ENCODE results near the gene LZTR1.

Gene LZTR1

DNA sequence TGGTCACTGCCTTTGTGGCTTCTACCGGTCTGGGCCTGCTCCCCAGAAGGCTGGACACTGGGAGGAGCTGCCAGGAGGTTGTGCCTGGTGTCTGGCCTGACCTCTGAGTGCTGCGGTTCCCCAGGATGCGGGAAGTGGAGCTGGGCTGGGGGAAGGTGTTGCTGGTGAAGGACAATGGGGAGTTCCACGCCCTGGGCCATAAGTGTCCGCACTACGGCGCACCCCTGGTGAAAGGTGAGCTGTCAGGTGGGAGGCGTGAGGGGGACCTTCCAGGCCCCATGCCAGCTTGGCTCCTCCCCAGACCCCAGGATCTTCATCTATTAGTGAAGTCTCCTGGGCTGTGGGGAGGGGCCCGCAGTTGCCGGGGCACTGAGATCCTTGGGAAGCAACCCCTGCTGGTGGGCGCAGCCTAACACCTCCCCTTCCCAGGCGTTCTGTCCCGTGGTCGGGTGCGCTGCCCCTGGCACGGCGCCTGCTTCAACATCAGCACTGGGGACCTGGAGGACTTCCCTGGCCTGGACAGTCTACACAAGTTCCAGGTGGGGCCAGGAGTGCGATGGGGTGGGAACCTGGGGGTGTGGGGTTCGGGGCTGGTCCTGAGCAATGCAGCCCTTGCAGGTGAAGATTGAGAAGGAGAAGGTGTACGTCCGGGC, 8.3 kb upstream of the LZTR1 start:
- DNase-seq (ENCODE audit: low spot score), result no peak
- in situ Hi-C loops (cut with MboI; ENCODE audit: low sequenced_read_pairs, unreplicated experiment), result no loop called here
- TF ChIP-seq, protein P1, sequence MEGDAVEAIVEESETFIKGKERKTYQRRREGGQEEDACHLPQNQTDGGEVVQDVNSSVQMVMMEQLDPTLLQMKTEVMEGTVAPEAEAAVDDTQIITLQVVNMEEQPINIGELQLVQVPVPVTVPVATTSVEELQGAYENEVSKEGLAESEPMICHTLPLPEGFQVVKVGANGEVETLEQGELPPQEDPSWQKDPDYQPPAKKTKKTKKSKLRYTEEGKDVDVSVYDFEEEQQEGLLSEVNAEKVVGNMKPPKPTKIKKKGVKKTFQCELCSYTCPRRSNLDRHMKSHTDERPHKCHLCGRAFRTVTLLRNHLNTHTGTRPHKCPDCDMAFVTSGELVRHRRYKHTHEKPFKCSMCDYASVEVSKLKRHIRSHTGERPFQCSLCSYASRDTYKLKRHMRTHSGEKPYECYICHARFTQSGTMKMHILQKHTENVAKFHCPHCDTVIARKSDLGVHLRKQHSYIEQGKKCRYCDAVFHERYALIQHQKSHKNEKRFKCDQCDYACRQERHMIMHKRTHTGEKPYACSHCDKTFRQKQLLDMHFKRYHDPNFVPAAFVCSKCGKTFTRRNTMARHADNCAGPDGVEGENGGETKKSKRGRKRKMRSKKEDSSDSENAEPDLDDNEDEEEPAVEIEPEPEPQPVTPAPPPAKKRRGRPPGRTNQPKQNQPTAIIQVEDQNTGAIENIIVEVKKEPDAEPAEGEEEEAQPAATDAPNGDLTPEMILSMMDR (IDR thresholded peaks at IDR 0.05; ENCODE audit: borderline replicate concordance, control extremely low read depth, extremely low read depth, insufficient read depth, missing control alignments), result no peak

DNA sequence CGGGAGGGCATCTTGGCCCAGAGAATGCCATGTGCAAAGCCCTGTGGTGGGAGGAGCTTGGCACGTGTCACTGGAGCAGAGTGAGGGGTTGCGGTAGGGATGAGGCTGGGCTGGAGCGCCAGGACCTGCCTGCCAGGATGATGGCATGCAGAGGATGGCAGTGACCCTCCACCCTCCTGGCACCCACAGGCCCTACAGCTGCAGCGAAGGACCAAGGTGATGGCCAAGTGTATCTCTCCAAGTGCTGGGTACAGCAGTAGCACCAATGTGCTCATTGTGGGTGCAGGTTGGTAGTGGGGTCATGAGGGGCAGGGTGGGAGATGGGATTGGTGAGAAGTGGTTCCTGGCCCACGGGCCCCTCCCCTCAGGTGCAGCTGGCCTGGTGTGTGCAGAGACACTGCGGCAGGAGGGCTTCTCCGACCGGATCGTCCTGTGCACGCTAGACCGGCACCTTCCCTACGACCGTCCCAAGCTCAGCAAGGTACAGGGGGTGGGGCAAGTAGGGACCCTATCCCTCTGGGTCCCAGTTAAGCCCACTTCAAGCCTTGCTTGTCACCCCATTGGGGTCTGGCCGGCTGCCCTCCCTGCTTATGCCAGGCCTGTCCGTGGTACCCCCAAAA, 7.7 kb upstream of the LZTR1 start:
- in situ Hi-C loops (cut with MboI; ENCODE audit: low sequenced_read_pairs, unreplicated experiment), result no loop called here
- no peak for DNase-seq (ENCODE audit: low spot score)
- TF ChIP-seq, protein P1 (IDR thresholded peaks at IDR 0.05; ENCODE audit: borderline replicate concordance, control extremely low read depth, extremely low read depth, insufficient read depth, missing control alignments), result no peak

DNA sequence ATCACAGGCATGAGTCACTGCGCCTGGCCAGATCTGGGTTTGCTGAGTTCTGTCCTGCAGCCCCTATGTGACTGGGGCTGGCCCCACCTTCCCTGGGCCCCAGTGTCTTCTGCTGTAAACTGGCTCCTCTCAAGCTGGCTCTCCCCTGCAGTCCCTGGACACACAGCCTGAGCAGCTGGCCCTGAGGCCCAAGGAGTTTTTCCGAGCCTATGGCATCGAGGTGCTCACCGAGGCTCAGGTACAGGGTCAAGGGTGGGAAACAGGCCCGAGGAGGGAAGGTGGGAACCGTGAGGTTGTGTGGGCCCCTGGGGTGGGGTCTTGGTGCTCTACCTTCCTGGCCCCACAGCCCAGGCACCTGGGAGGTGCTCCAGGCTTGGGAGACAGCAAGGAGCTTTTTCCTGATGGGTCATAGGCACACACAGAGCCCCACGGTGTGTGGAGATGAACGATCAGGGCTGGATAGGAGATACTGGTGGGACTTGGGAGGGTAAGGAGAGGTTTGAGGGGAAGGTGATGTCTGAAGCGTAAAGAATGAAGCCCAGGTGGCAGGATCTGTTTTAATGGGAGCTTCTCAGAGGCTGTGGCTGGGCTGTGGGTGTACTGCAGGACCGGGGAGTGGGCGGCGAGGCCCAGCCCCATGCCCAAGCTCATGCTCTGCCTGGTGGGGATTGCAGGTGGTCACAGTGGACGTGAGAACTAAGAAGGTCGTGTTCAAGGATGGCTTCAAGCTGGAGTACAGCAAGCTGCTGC, 6.4 kb upstream of the LZTR1 start:
- in situ Hi-C loops (cut with MboI; ENCODE audit: low sequenced_read_pairs, unreplicated experiment), result no loop called here
- DNase-seq (ENCODE audit: low spot score), result no peak
- TF ChIP-seq, protein P1 (IDR thresholded peaks at IDR 0.05; ENCODE audit: borderline replicate concordance, control extremely low read depth, extremely low read depth, insufficient read depth, missing control alignments), result no peak

DNA sequence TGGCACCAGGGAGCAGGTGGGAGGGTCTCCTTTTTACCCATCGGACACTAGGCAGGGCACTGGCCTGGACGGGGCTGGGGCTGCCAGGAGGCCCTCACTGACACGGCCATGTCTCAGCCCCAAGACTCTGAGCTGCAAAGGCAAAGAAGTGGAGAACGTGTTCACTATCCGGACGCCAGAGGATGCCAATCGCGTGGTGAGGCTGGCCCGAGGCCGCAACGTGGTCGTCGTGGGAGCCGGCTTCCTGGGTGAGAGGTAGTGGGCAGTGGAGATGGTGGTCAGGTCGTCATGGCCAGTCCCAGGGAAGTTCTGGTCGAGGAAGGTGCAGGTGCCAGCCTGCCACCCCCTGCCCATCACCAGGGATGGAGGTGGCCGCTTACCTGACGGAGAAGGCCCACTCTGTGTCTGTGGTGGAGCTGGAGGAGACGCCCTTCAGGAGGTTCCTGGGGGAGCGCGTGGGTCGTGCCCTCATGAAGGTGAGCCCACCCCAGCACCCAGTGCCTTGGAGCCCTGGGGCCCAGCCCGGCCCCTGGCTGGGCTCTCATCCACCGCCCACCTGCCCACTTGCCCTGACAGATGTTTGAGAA, 5.7 kb upstream of the LZTR1 start:
- in situ Hi-C loops (cut with MboI; ENCODE audit: low sequenced_read_pairs, unreplicated experiment), result no loop called here
- TF ChIP-seq, protein P1 (IDR thresholded peaks at IDR 0.05; ENCODE audit: borderline replicate concordance, control extremely low read depth, extremely low read depth, insufficient read depth, missing control alignments), result no peak

DNA sequence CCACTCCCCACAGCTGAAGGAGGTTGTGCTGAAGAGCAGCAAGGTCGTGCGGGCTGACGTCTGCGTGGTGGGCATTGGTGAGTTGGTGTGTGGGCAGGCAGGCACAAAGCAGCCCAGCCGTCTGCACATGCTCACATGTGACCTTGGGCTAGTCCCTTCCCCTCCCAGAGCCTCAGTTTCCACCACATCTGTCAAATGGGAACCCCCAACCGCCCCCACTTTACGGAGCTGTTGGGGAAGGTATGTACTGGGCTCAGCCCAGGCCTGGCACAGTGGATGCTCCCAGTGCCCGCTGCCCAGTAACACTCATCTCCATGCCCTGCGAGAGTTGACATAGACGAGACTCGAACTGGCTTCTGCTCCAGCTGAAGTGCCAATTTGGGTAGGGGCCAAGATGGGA, 5.1 kb upstream of the LZTR1 start:
- TF ChIP-seq, protein P1 (IDR thresholded peaks at IDR 0.05; ENCODE audit: borderline replicate concordance, control extremely low read depth, extremely low read depth, insufficient read depth, missing control alignments), result no peak
- DNase-seq (ENCODE audit: low spot score), result no peak
- in situ Hi-C loops (cut with MboI; ENCODE audit: low sequenced_read_pairs, unreplicated experiment), result no loop called here

More for the DNA sequence above, 5.7 kb upstream of the LZTR1 start:
- no peak for DNase-seq (ENCODE audit: low spot score)

DNA sequence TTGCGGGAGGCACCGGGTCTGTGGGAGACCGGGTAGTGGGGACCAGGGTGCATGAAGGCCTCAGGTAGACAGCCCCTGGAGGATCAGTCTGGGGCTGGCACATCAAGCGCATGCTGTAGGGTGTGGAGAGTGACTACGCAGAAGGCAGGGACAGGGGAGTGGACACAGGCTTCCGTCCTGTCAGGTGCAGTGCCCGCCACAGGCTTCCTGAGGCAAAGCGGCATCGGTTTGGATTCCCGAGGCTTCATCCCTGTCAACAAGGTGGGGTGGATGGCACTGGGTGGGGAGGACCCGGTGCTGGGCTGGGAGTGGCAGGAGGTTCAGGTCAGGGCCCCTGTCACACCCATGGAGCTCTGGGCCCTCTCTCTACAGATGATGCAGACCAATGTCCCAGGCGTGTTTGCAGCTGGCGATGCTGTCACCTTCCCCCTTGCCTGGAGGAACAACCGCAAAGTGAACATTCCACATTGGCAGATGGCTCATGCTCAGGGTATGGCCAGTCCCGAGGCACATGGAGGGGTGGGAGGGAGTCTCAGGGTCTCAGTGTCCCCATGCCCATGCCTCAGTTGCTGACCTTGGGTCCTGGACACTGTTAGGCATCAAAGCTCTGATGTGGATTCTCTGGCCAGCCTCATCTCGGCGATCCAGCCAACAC, 4.5 kb upstream of the LZTR1 start:
- in situ Hi-C loops (cut with MboI; ENCODE audit: low sequenced_read_pairs, unreplicated experiment), result no loop called here
- TF ChIP-seq, protein P1 (IDR thresholded peaks at IDR 0.05; ENCODE audit: borderline replicate concordance, control extremely low read depth, extremely low read depth, insufficient read depth, missing control alignments), result no peak
- no peak for DNase-seq (ENCODE audit: low spot score)
